GM19397 (cell line): ENCODE data around the gene PSEN1.
"Not testable (repeated sequence)": the region's sequence is repeated elsewhere in the genome, so short reads cannot be mapped to it uniquely, and the experiment has no call there.

Experiments
- ATAC-seq: cut with Tn5 transposase; IDR thresholded peaks from one replicate; pipeline ENCODE4 v1.9.1; 2021; ENCODE audit warnings: mild to moderate bottlenecking, moderate library complexity; ENCODE audit not compliant: unreplicated experiment

Gene PSEN1

GRCh38 chr14:73162251-73162650 lies 25.9 kb downstream of the PSEN1 start:
- no peak for ATAC-seq

GRCh38 chr14:73166399-73166798 lies 30.1 kb downstream of the PSEN1 start:
- no peak for ATAC-seq

- ATAC-seq: no peak
Measured at GRCh38 chr14:73167727-73168126, 31.4 kb downstream of the PSEN1 start.

GRCh38 chr14:73168274-73168673 lies 32.0 kb downstream of the PSEN1 start:
- no peak for ATAC-seq

- no peak for ATAC-seq
Measured at GRCh38 chr14:73168691-73169090, 32.4 kb downstream of the PSEN1 start.

GRCh38 chr14:73169855-73170254 lies 33.5 kb downstream of the PSEN1 start:
- not testable (repeated sequence) for ATAC-seq

GRCh38 chr14:73170686-73171085 lies 34.4 kb downstream of the PSEN1 start:
- no peak for ATAC-seq

- no peak for ATAC-seq
Measured at GRCh38 chr14:73172500-73172899, 36.2 kb downstream of the PSEN1 start.

GRCh38 chr14:73173092-73173735 lies 36.9 kb downstream of the PSEN1 start:
- ATAC-seq: no peak

GRCh38 chr14:73176685-73177084 lies 40.4 kb downstream of the PSEN1 start:
- no peak for ATAC-seq

- ATAC-seq: no peak
Measured at GRCh38 chr14:73180385-73180805, 44.1 kb downstream of the PSEN1 start.

- ATAC-seq: not testable (repeated sequence)
Measured at GRCh38 chr14:73180969-73181368, 44.7 kb downstream of the PSEN1 start.

- ATAC-seq: no peak
Measured at GRCh38 chr14:73188501-73188911, 52.2 kb downstream of the PSEN1 start.

- ATAC-seq: no peak
Measured at GRCh38 chr14:73189651-73190050, 53.3 kb downstream of the PSEN1 start.

- ATAC-seq: no peak
Measured at GRCh38 chr14:73191441-73191840, 55.1 kb downstream of the PSEN1 start.

- not testable (repeated sequence) for ATAC-seq
Measured at GRCh38 chr14:73194306-73194705, 58.0 kb downstream of the PSEN1 start.

GRCh38 chr14:73198253-73198652 lies 61.9 kb downstream of the PSEN1 start:
- ATAC-seq: no peak

- no peak for ATAC-seq
Measured at GRCh38 chr14:73203527-73203926, 67.2 kb downstream of the PSEN1 start.

- ATAC-seq: no peak
Measured at GRCh38 chr14:73207615-73208014, 71.3 kb downstream of the PSEN1 start.

GRCh38 chr14:73208390-73208789 lies 72.1 kb downstream of the PSEN1 start:
- ATAC-seq: no peak

GRCh38 chr14:73208846-73209245 lies 72.5 kb downstream of the PSEN1 start:
- no peak for ATAC-seq

GRCh38 chr14:73209953-73210352 lies 73.6 kb downstream of the PSEN1 start:
- ATAC-seq: no peak
